Astrocyte of the spinal cord (primary cell): Measurements from ENCODE around the gene TTR.

Source experiments
- DNase-seq: peaks from one replicate; pipeline ENCODE4 v3.0.0; 2011; ENCODE audit warnings: low read depth, low spot score
- H3K4me3 ChIP-seq: 2 replicates; pipeline ENCODE4 v1.5.1; 2011; ENCODE audit warnings: low read depth, mild to moderate bottlenecking, low read length, moderate library complexity
- in situ Hi-C: cut with HindIII; loops from 2 replicates; pipeline ENCODE4 v1.10.0; 2017; ENCODE audit warnings: low sequenced_read_pairs
- TF ChIP-seq, protein P1 (sequence below): IDR thresholded peaks from 2 replicates; pipeline ENCODE4 v1.5.1; 2012; ENCODE audit warnings: low read depth, mild to moderate bottlenecking, low read length, inconsistent platforms

Gene TTR

DNA sequence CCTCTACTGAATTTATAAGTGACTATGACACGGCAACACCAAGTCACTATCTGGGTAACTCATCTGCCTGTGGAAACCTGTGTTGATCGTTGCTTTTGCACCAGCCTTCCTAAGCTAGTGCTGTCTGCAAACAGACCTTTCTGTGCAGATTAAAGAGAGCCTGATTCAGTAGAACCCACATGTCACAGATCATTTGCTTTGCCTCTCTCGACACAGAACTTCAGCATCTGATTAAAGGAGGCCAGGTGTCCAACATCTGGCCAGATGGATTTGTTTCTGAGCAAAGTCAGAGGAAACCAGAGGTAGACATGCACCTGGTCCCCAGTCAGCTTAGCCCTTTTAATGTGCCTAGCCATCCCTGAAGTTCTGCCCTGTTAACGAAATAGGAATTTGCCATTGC is 15.0 kb upstream of the TTR start:
- DNase-seq: no peak
- in situ Hi-C loops: no loop called here
- no peak overlapping the region for H3K4me3 ChIP-seq
- TF ChIP-seq, protein P1, sequence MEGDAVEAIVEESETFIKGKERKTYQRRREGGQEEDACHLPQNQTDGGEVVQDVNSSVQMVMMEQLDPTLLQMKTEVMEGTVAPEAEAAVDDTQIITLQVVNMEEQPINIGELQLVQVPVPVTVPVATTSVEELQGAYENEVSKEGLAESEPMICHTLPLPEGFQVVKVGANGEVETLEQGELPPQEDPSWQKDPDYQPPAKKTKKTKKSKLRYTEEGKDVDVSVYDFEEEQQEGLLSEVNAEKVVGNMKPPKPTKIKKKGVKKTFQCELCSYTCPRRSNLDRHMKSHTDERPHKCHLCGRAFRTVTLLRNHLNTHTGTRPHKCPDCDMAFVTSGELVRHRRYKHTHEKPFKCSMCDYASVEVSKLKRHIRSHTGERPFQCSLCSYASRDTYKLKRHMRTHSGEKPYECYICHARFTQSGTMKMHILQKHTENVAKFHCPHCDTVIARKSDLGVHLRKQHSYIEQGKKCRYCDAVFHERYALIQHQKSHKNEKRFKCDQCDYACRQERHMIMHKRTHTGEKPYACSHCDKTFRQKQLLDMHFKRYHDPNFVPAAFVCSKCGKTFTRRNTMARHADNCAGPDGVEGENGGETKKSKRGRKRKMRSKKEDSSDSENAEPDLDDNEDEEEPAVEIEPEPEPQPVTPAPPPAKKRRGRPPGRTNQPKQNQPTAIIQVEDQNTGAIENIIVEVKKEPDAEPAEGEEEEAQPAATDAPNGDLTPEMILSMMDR: no peak

DNA sequence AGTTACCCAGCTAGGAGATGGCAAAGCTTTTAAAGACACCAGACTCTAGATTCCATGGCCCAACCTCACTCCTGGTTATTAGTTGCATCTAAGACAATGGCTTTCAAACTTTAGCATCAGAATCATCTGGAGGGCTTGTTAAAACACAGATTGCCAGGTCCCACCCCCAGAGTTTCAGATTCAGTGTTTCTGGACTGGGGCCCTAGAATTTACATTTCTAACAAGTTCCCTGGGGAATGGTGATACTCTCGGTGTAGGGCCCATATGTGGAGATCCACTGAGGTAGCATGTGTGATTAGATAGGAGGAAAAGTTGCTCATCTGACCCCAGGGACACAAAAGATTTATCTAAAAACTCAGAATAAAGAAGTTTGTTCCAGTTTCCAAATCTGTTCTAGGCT is 14.5 kb upstream of the TTR start:
- DNase-seq: no peak
- in situ Hi-C loops: no loop called here
- no peak overlapping the region for H3K4me3 ChIP-seq
- TF ChIP-seq, protein P1: no peak

DNA sequence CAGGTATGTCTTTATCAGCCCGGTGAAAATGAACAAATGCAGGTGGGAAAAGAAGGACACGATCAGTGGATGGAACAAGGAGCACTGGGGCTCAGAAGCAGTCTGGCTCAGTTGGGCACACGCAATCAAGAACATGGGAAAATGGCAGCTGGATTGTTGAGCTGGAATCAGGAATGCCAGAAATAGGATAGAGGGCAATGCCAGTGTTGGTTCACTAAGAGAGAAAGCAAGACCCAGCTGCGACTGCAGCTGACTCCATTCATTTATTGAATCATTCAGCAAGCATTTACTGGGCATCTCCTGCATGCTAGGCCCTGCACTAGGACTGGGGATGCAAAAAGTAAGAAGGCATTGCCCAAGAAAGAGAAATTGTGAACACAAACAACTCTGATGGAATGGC is 13.6 kb upstream of the TTR start:
- DNase-seq: no peak
- TF ChIP-seq, protein P1: no peak
- in situ Hi-C loops: no loop called here
- H3K4me3 ChIP-seq: no peak overlapping the region

- no peak overlapping the region for H3K4me3 ChIP-seq
- in situ Hi-C loops: no loop called here
- DNase-seq: no peak
- TF ChIP-seq, protein P1: no peak
Measured at GRCh38 chr18:31579375-31579774, 12.3 kb upstream of the TTR start.

GRCh38 chr18:31581498-31582197 is 10.0 kb upstream of the TTR start:
- TF ChIP-seq, protein P1: no peak
- in situ Hi-C loops: no loop called here
- peak; percentile 68 for DNase-seq
- H3K4me3 ChIP-seq: no peak overlapping the region

GRCh38 chr18:31583185-31583854 is 8.4 kb upstream of the TTR start:
- no peak overlapping the region for H3K4me3 ChIP-seq
- TF ChIP-seq, protein P1: no peak
- no peak for DNase-seq
- in situ Hi-C loops: no loop called here
